Thyroid gland (tissue), 4 donors: ENCODE data around the gene P2RY2. TPM values are rescaled to one million over a fixed set of nuclear protein-coding genes. Genes with fewer than 3 reads are reported as not detected.

Source experiments
- DNase-seq, 2 donors: peaks; one replicate each; pipeline ENCODE4 v3.0.0-alpha.2; 2019
- H3K27ac ChIP-seq, 3 donors: fragments of 200-600 bp; sonication (generic); 1 replicate in 2 of 3; 2 replicates in 1 of 3; pipeline ENCODE4 v1.5.1; 2016 to 2019; ENCODE audit warnings: mild to moderate bottlenecking in 1 of 3, moderate library complexity in 1 of 3
- H3K27me3 ChIP-seq: fragments of 200-600 bp; sonication (generic); one replicate; pipeline ENCODE4 v1.5.1; 2019
- H3K36me3 ChIP-seq, 2 donors: fragments of 200-600 bp; sonication (generic); one replicate each; pipeline ENCODE4 v1.5.1; 2016 to 2019
- H3K4me1 ChIP-seq, 2 donors: fragments of 200-600 bp; sonication (generic); one replicate each; pipeline ENCODE4 v1.5.1; 2017 to 2019
- H3K4me3 ChIP-seq, 3 donors: fragments of 200-600 bp; sonication (generic); replicated peaks in 1 of 3; 1 replicate in 2 of 3; 2 replicates in 1 of 3; pipeline ENCODE4 v1.5.1; 2016; ENCODE audit warnings: mild to moderate bottlenecking in 1 of 3
- H3K9me3 ChIP-seq: fragments of 200-600 bp; sonication (generic); one replicate; pipeline ENCODE4 v1.5.1; 2017
- POLR2A ChIP-seq, 2 donors: fragments of 450-650 bp; IDR thresholded peaks; one replicate each; pipeline ENCODE4 v1.6.1; 2017; ENCODE audit warnings: antibody characterized with exemption in 2 of 2, mild to moderate bottlenecking in 2 of 2, moderate library complexity in 1 of 2
- WGBS, 2 donors: methylation state at CpG; one replicate each; pipeline ENCODE4 v1.1.5; 2017; 5-methylcytosine and 5-hydroxymethylcytosine counted together
- intact Hi-C: fragments of 100-400 bp; cut with DNase I; formaldehyde crosslinking; loops from one replicate; pipeline ENCODE4 v1.15.1; 2023
- total RNA-seq, 4 donors: library from RNA; depleted of rRNA; stranded (reverse); fragments of >200 nt; gene quantifications; one replicate each; pipeline ENCODE4 v1.2.3, GENCODE V29; 2016
- TF ChIP-seq, protein P1 (sequence below), 6 experiments: fragments of 200-600 bp in 3 of 6; fragments of 450-650 bp in 3 of 6; sonication (generic) in 3 of 6; IDR thresholded peaks; one replicate each; pipeline ENCODE4 v1.5.1; 2016 to 2019; ENCODE audit warnings: antibody characterized with exemption in 6 of 6, mild to moderate bottlenecking in 2 of 6, inconsistent platforms in 1 of 6, moderate library complexity in 1 of 6

P2RY2 gene
- total RNA-seq, 4 donors from 2014 or later: 29.3 to 38.1 (median 37.7) TPM

DNA sequence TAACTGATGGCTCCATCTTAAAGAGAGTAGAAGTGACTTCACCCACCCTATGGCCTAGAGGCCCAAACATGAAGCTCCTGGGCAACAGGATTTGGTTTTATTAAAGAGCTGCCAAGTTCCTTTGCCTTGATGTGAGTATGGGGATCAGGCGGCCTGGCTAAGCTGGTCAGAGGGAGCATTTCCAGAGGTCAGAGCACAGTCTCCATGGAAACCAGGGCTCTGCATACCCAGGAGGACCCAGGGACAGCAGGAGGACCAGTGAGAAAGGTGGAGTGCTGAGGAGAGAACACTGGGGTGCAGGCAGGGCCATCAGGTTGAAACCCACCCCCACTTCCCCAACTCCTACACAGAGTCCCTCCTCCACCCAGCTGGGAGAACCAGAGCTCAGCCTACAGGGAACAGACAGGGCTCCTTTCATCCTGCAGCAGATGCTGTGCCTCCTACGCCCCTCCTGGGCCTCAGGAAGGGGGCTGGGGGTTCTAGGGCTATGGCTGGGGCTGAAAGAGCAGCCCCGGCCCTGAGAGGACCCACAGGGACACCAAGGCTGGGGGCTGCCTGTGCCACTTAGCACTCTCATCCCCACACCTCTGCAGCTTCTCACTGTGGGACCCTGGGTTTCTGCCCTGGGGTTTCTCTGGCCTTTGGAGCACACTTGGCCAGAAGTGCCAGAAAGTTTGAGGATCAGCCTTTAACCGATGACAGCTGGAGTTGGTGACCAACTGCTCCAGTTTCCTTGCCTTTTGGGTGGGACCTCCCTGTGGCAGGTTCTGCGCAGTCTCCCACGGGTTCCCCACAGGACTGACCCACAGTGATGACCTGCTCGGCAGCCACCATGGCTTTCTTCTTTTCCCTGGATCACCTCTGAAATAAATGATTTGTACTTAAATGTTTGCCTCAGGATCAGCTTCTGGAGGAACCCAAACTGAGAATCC is 40.3 kb downstream of the P2RY2 start:
- Histone ChIP-seq H3K27me3 (no peaks in the 10 kb centered on the region), H3K36me3 (no peaks in the 10 kb centered on the region), H3K27ac (peak overlapping the region; percentile 94 to 97 (median 96)), H3K9me3 (no peaks in the 10 kb centered on the region), H3K4me1 (peaks cover 26 to 39% of the 10 kb centered on the region in 2 donors), H3K4me3 (no peak overlapping the region)
- 91% methylated on average over 6 of the region's 7 CpGs for WGBS, 2 donors
- intact Hi-C loops: no loop called here
- no peak for TF ChIP-seq POLR2A (IDR thresholded peaks at IDR 0.05)
- TF ChIP-seq, protein P1, sequence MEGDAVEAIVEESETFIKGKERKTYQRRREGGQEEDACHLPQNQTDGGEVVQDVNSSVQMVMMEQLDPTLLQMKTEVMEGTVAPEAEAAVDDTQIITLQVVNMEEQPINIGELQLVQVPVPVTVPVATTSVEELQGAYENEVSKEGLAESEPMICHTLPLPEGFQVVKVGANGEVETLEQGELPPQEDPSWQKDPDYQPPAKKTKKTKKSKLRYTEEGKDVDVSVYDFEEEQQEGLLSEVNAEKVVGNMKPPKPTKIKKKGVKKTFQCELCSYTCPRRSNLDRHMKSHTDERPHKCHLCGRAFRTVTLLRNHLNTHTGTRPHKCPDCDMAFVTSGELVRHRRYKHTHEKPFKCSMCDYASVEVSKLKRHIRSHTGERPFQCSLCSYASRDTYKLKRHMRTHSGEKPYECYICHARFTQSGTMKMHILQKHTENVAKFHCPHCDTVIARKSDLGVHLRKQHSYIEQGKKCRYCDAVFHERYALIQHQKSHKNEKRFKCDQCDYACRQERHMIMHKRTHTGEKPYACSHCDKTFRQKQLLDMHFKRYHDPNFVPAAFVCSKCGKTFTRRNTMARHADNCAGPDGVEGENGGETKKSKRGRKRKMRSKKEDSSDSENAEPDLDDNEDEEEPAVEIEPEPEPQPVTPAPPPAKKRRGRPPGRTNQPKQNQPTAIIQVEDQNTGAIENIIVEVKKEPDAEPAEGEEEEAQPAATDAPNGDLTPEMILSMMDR (IDR thresholded peaks at IDR 0.05): no peak
- DNase-seq: no peak

DNA sequence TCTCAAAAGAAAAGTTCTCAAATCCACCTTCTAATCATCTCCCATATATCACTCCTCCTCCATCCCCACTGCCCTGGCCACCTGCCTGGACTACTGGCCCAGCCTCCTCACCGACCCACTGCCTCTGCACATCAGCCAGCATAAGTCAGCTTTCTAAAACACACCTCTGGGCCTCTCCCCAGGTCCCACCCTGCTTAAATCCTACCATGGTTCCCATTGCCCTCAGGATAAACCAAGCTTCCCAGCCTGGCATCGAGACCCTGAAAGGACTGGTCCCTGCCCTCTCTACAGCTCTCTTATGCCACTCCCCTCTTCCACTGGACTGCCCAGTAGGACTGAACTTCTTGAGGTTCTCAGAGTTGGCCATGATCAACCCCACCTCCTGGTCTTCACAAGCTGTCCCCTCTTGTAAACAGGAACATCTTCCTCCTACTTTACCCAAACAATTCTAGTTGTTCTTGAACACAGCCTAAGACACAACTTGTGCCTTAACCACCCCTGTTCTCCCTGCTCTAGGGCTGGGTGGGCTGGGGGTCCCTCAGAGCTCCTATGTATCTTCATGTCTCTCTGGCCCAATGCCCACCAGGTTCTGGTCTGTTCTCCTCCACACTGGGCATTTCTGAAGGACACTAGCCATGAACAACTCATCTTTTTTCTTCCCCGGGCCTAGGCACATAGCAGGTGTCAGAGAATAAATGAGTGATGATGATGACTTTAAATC is 41.5 kb downstream of the P2RY2 start:
- DNase-seq: no peak
- no peaks in the 10 kb centered on the region for H3K27me3 ChIP-seq

DNA sequence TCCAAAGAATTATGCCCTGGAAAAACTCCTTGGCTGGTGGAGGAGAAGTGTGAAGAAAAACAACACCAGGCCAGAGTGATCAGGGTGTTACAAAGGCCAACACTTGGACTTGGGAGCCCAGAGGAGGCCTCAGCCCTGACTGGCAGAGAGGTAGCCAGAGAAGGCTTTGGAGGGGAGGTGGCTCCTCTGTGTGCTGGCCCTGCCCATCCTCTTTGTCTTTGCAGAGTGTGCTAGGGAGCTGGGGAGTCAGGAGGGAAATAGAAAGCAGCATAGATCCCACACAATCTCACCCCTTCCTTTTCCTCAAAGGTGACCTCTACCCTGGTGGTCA is 42.0 kb downstream of the P2RY2 start:
- Histone ChIP-seq H3K36me3 (no peaks in the 10 kb centered on the region), H3K27me3 (no peaks in the 10 kb centered on the region), H3K9me3 (no peaks in the 10 kb centered on the region), H3K4me3 (no peak overlapping the region), H3K27ac (peak overlapping the region in 2 of 3 donors; percentile 94 to 96), H3K4me1 (peaks cover 31 to 43% of the 10 kb centered on the region in 2 donors)
- DNase-seq: no peak
- intact Hi-C loops: no loop called here
- no peak for TF ChIP-seq POLR2A (IDR thresholded peaks at IDR 0.05)
- TF ChIP-seq, protein P1 (IDR thresholded peaks at IDR 0.05): no peak

More for the DNA sequence above, 41.5 kb downstream of the P2RY2 start:
- peaks cover 29 to 43% of the 10 kb centered on the region in 2 donors for H3K4me1 ChIP-seq
- H3K27ac ChIP-seq: peak overlapping the region; percentile 94 to 97 (median 96)
- 91 to 92% methylated on average over 3 of the region's 3 CpGs for WGBS, 2 donors
- TF ChIP-seq, protein P1 (IDR thresholded peaks at IDR 0.05): no peak
- TF ChIP-seq POLR2A (IDR thresholded peaks at IDR 0.05): no peak
- H3K4me3 ChIP-seq: no peak overlapping the region
- intact Hi-C loops: no loop called here
- no peaks in the 10 kb centered on the region for H3K9me3 ChIP-seq
- H3K36me3 ChIP-seq: no peaks in the 10 kb centered on the region

DNA sequence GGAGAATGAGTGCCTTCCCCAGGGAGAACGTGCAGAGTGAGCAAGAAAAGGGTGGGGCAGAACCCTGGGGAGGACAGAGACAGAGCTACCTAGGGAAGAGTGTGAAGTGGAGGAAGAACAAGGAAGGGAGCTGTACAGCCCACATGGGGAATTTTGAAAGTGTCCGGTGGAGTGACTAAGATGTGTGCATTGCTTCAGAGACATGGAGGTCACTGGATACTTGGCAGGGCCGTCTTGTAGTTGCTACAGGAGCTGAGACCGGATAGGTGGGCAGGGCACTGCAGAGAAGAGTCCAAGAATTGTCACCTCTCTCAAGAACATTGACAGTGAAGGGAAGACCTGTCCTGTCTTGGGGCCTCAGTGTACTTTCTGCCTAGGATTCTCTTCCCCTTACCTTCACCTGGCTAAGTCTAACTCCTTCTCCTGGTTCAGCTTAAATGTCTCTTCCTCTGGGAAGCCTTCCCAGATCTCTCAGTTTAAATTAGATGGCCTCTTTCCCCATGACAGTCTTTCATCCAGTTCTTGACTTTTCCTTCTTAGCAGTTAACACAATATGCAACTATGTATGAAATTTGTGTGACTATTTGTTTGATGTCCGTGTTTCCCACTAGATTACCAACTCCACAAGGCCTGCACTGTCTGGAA is 44.9 kb downstream of the P2RY2 start:
- no peak overlapping the region for H3K27ac ChIP-seq
- peaks cover 22 to 28% of the 10 kb centered on the region in 2 donors for H3K4me1 ChIP-seq
- H3K36me3 ChIP-seq: no peaks in the 10 kb centered on the region
- no peaks in the 10 kb centered on the region for H3K27me3 ChIP-seq
- no peaks in the 10 kb centered on the region for H3K9me3 ChIP-seq
- 76 to 83% methylated on average over 5 of the region's 5 CpGs for WGBS, 2 donors
- H3K4me3 ChIP-seq: no peak overlapping the region
- no peak for DNase-seq
- TF ChIP-seq POLR2A (IDR thresholded peaks at IDR 0.05): no peak
- TF ChIP-seq, protein P1 (IDR thresholded peaks at IDR 0.05): no peak
- intact Hi-C loops: no loop called here
